Mucosa of stomach (tissue), 1 donor: ENCODE results near the gene SAMD10.
"Not testable (repeated sequence)": the region's sequence is repeated elsewhere in the genome, so short reads cannot be mapped to it uniquely, and the experiment has no call there.

Experiments used
- H3K27me3 ChIP-seq: one replicate; pipeline ENCODE4 v1.7.0; 2013; ENCODE audit warnings: mild to moderate bottlenecking, low read length; ENCODE audit not compliant: control insufficient read depth, insufficient read depth
- H3K36me3 ChIP-seq: one replicate; pipeline ENCODE4 v1.7.0; 2013; ENCODE audit warnings: low read length; ENCODE audit not compliant: control insufficient read depth, insufficient read depth
- H3K4me1 ChIP-seq: one replicate; pipeline ENCODE4 v1.7.0; 2013; ENCODE audit warnings: mild to moderate bottlenecking, low read length; ENCODE audit not compliant: control insufficient read depth, insufficient read depth
- H3K4me3 ChIP-seq: one replicate; pipeline ENCODE4 v1.7.0; 2013; ENCODE audit warnings: low read length
- H3K9ac ChIP-seq: one replicate; pipeline ENCODE4 v1.7.0; 2013; ENCODE audit warnings: mild to moderate bottlenecking, low read length, moderate library complexity
- H3K9me3 ChIP-seq: one replicate; pipeline ENCODE4 v1.7.0; 2013; ENCODE audit warnings: mild to moderate bottlenecking, low read length, moderate library complexity; ENCODE audit not compliant: control insufficient read depth
- donor health status: Pancreatic carcinoma.

SAMD10 gene

GRCh38 chr20:64012385-64013154 lies 33.1 kb upstream of the SAMD10 start:
- not testable (repeated sequence) for H3K9ac ChIP-seq, H3K27me3 ChIP-seq, H3K4me3 ChIP-seq, H3K4me1 ChIP-seq, H3K9me3 ChIP-seq
- peaks cover 23% of the 10 kb centered on the region for H3K36me3 ChIP-seq

- H3K9me3 ChIP-seq, result no peaks in the 10 kb centered on the region
- H3K9ac ChIP-seq, result no peak overlapping the region
- peaks cover 23% of the 10 kb centered on the region for H3K36me3 ChIP-seq
- no peaks in the 10 kb centered on the region for H3K4me1 ChIP-seq
- H3K4me3 ChIP-seq, result no peak overlapping the region
- no peaks in the 10 kb centered on the region for H3K27me3 ChIP-seq
Observed at GRCh38 chr20:64011366-64011779, 31.9 kb upstream of the SAMD10 start.

GRCh38 chr20:64010711-64011237 lies 31.3 kb upstream of the SAMD10 start:
- Histone ChIP-seq H3K27me3 (no peaks in the 10 kb centered on the region), H3K36me3 (peaks cover 23% of the 10 kb centered on the region), H3K4me1 (no peaks in the 10 kb centered on the region), H3K4me3 (no peak overlapping the region), H3K9ac (no peak overlapping the region), H3K9me3 (no peaks in the 10 kb centered on the region)

- Histone ChIP-seq H3K36me3 (peaks cover 15% of the 10 kb centered on the region), H3K9ac (no peak overlapping the region), H3K9me3 (no peaks in the 10 kb centered on the region), H3K27me3 (no peaks in the 10 kb centered on the region), H3K4me1 (no peaks in the 10 kb centered on the region), H3K4me3 (no peak overlapping the region)
Observed at GRCh38 chr20:64009811-64010387, 30.5 kb upstream of the SAMD10 start.

GRCh38 chr20:64006902-64007301 lies 27.5 kb upstream of the SAMD10 start:
- no peak overlapping the region for H3K9ac ChIP-seq
- peaks cover 15% of the 10 kb centered on the region for H3K36me3 ChIP-seq
- H3K4me3 ChIP-seq, result no peak overlapping the region
- no peaks in the 10 kb centered on the region for H3K4me1 ChIP-seq
- H3K27me3 ChIP-seq, result no peaks in the 10 kb centered on the region
- H3K9me3 ChIP-seq, result no peaks in the 10 kb centered on the region

GRCh38 chr20:64006490-64006889 lies 27.0 kb upstream of the SAMD10 start:
- H3K27me3 ChIP-seq, result no peaks in the 10 kb centered on the region
- peaks cover 15% of the 10 kb centered on the region for H3K36me3 ChIP-seq
- no peaks in the 10 kb centered on the region for H3K9me3 ChIP-seq
- H3K4me3 ChIP-seq, result no peak overlapping the region
- no peaks in the 10 kb centered on the region for H3K4me1 ChIP-seq
- no peak overlapping the region for H3K9ac ChIP-seq

GRCh38 chr20:64005394-64005793 lies 26.0 kb upstream of the SAMD10 start:
- Histone ChIP-seq H3K36me3 (peaks cover 16% of the 10 kb centered on the region), H3K9me3 (no peaks in the 10 kb centered on the region), H3K4me3 (no peak overlapping the region), H3K4me1 (no peaks in the 10 kb centered on the region), H3K27me3 (no peaks in the 10 kb centered on the region), H3K9ac (no peak overlapping the region)

GRCh38 chr20:64003960-64004725 lies 24.7 kb upstream of the SAMD10 start:
- Histone ChIP-seq H3K4me3 (no peak overlapping the region), H3K36me3 (peaks cover 11% of the 10 kb centered on the region), H3K4me1 (no peaks in the 10 kb centered on the region), H3K9ac (no peak overlapping the region), H3K27me3 (no peaks in the 10 kb centered on the region), H3K9me3 (no peaks in the 10 kb centered on the region)

GRCh38 chr20:64001607-64002011 lies 22.2 kb upstream of the SAMD10 start:
- peaks cover 16% of the 10 kb centered on the region for H3K36me3 ChIP-seq
- H3K4me3 ChIP-seq, result no peak overlapping the region
- H3K9me3 ChIP-seq, result no peaks in the 10 kb centered on the region
- no peaks in the 10 kb centered on the region for H3K27me3 ChIP-seq
- H3K9ac ChIP-seq, result no peak overlapping the region
- H3K4me1 ChIP-seq, result no peaks in the 10 kb centered on the region

- H3K4me3 ChIP-seq, result no peak overlapping the region
- no peaks in the 10 kb centered on the region for H3K4me1 ChIP-seq
- H3K9ac ChIP-seq, result no peak overlapping the region
- no peaks in the 10 kb centered on the region for H3K27me3 ChIP-seq
- no peaks in the 10 kb centered on the region for H3K9me3 ChIP-seq
- peaks cover 16% of the 10 kb centered on the region for H3K36me3 ChIP-seq
Observed at GRCh38 chr20:64000906-64001305, 21.5 kb upstream of the SAMD10 start.

- no peaks in the 10 kb centered on the region for H3K27me3 ChIP-seq
- no peak overlapping the region for H3K4me3 ChIP-seq
- no peaks in the 10 kb centered on the region for H3K9me3 ChIP-seq
- peaks cover 24% of the 10 kb centered on the region for H3K4me1 ChIP-seq
- no peaks in the 10 kb centered on the region for H3K36me3 ChIP-seq
- H3K9ac ChIP-seq, result no peak overlapping the region
Observed at GRCh38 chr20:63982937-63983336, 3.5 kb upstream of the SAMD10 start.
